Measurements from ENCODE around the gene HOXA3. TPM values are rescaled to one million over a fixed set of nuclear protein-coding genes. Genes with fewer than 3 reads are reported as not detected.

The HOXA3 gene
- total RNA-seq, 1 donor from 2014 or later = not detected

DNA sequence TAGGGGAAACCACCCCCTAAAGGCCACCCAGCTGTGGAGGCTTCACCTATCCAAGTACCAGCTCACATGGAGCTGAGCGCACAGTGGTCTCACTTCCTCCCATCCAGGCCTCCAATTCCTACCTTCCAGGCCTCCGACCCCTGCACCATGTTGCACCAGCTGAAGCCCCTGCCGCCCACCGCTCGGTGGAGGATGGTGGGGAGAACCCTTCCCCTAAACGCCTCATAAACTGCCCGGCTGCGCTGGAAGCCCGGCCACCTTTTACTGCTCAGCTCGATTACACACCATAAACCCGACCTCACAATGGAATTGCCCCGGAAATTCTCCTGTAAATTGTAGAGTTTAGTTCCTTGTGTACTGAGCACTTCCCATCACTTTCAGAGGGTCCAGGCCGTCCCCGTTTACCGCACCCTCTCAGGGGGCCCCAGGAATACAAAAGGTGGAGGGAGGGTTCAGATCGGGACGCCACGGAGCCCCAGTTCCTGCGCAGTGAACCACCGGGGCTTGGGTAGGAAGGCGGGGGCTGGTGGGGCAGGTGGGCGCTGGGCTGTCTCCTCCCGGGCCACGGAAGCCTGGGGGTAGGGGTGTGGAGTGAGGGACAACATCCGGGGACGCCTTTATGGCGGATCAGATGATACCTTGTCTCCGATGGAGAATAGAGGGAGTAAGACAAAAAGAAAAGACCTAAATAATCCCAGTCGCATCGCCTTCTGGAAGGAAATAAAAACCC lies 5.5 kb upstream of the HOXA3 start:
- DNase-seq (ENCODE audit: low spot score in 2 of 2) = no peak
- no peak for FAIRE-seq

DNA sequence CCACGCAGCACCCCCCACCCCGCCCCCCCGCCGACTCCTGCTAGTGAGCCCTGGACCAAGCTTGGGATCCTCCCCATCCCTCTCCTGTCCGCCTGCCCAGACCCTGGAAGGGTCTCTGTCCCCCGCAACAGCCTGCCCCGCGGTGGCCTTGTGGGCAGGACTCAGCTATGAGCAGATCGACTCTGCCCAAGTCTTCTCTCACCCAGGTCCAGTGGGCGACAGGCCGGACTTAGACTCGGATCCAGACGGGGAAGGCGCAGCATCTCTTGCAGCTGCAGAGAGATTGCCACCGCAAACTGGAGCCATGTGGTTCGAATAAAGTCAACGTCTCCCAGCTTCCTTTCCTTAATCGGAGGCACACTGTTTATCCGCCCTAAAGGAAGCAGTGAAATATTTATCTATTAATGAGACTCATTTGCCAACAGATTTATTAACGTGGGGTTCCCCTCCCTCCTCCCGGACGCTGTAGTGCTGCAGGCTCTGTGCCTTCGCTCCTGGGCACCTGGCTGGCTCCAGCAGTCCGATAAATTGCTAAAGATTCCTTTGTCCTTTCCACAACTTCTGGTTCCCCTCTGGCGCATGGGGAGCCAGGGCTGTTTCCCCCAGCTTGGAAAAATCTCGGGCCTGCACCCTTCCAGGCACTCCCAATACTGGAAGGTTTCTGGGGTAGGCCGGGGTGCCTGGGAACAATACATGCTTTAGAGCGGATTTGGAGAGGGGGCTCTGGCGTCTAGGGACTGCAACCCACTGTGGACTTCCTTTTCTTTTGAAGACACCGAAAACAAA lies 4.7 kb upstream of the HOXA3 start:
- FAIRE-seq (no peak), DNase-seq (ENCODE audit: low spot score in 2 of 2) (no peak)

DNA sequence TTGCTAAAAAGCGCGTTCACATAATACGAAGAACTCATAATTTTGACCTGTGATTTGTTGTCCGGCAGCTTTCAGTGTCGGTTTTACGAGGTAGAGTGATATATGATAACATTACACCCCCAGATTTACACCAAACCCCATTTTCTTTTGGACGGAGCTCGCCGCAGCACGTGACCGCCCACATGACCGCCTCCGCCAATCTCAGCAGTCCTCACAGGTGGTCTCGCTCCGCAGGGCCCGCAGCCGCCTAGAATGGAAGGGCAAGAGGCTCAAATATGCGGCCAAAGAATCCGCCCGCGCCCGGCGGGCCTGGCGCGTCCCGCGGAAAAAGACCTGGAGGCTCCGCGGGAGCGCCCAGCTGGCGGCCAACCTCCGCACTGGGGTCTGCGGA lies 4.1 kb upstream of the HOXA3 start, which contains the start of gene HOXA7:
TSS of gene HOXA7 (minus strand) at position 168 of the 391 bp plus-strand sequence. CDS start at position 38, 130 bp downstream.
- FAIRE-seq (no peak), DNase-seq (ENCODE audit: low spot score in 2 of 2) (no peak)

GRCh38 chr7:27155816-27156507 lies 3.6 kb upstream of the HOXA3 start:
- DNase-seq (ENCODE audit: low spot score in 2 of 2) (no peak), FAIRE-seq (no peak)

- no peak for DNase-seq (ENCODE audit: low spot score in 2 of 2)
- no peak for FAIRE-seq
Measured at GRCh38 chr7:27154901-27155815, 2.8 kb upstream of the HOXA3 start.

DNA sequence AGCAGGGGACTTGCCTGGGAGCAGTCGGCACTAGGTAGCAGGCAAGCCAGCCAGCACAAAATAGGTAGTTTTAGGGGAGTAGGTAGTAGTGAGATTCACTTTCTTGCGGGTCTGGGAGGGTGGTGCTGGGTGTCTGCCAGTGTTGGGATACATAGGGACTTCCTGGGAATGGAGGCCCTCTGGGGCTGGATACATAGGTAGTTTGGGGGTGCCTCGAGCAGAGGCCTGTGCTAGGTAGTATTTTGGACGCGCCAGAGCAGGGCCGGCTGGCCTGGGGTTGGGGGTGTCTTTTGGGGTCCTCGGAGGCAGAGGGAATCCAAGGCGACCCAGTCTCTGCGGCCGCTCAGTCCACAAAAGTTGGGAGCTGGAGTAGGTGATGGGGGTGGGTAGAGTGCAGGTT lies 2.0 kb upstream of the HOXA3 start:
- no peak for FAIRE-seq
- no peak for DNase-seq (ENCODE audit: low spot score in 2 of 2)

GRCh38 chr7:27153526-27153925 lies 1.1 kb upstream of the HOXA3 start:
- DNase-seq (ENCODE audit: low spot score in 2 of 2) (no peak), FAIRE-seq (no peak)

GRCh38 chr7:27152816-27153442 lies 546 bp upstream of the HOXA3 start:
- DNase-seq (ENCODE audit: low spot score in 2 of 2) (no peak), FAIRE-seq (no peak)

DNA sequence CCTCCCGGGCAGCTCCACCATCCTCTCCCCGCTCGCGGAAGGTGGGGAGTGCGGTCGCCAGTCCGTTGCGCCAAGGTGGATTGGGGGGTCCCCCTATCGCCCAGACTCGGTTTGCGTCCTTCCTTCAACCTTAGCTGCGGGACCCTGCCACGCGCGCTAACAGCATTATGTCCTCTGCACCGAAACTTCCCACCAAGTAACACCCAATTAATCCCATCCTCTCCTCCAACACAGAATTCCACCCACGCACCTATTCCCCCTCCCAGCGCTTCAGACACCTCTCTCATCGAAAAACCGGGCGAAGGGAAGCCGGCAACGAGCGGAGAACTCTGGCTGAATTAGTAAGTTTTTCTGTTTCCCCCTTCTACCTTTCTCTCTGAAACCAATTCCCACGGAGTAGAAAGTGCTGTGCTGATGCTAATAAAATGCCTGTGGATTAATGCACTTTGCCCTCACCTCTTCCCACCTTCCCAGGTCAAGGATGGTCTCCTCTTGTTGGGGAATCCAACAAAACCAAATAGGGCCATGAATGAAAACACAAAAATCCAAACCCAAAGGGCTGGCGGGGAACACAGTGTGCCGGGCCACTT lies 947 bp downstream of the HOXA3 start:
- no peak for FAIRE-seq

GRCh38 chr7:27150568-27151340 lies 1.6 kb downstream of the HOXA3 start:
- peak; percentile 84 for DNase-seq (ENCODE audit: low spot score in 2 of 2)
- FAIRE-seq = no peak

More for the DNA sequence above, 947 bp downstream of the HOXA3 start:
- no peak for DNase-seq (ENCODE audit: low spot score in 2 of 2)

DNA sequence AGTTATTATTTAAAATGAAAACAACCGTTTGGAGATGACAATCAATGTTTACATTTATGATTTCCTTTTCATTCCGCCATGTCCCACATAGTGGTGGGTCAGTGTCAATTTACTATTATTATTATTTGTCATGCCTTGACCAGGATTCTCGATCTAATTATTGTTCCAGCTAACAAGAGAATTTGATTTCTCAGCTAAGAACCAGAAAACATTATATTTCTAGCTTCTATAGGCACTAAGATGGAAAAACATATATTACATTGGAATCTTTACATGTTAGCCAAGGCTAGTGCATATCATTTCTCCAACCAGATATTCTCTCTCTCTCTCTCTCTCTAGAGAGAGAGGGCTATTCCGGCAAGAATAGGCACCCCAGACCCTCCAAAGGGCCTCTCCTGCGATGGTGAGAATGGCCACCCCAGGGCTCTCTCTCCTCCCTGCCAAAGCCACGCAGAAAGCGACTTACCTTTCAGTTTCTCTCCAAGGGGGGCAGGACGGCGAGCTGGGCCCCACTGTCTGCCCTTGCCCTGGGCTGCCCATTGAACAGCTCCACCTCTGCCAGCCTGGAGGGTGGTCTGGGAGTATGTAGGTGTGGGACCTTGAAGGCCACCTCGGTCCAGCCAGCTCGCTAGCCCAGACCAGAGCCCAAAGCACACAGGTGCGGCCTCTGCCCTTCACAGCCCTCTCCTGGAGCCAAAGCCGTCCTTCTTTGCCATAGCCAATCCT lies 2.4 kb downstream of the HOXA3 start:
- FAIRE-seq = no peak
- DNase-seq (ENCODE audit: low spot score in 2 of 2) = no peak

GRCh38 chr7:27148756-27149641 lies 3.4 kb downstream of the HOXA3 start:
- FAIRE-seq (no peak), DNase-seq (ENCODE audit: low spot score in 2 of 2) (no peak)

GRCh38 chr7:27148031-27148755 lies 4.2 kb downstream of the HOXA3 start:
- FAIRE-seq (no peak), DNase-seq (ENCODE audit: low spot score in 2 of 2) (no peak)

- DNase-seq (ENCODE audit: low spot score in 2 of 2) = no peak
- FAIRE-seq = no peak
Measured at GRCh38 chr7:27147199-27148030, 5.0 kb downstream of the HOXA3 start, which contains the start of gene HOXA6. TSS of gene HOXA6 (minus strand) at chr7:27147774. CDS start at chr7:27147749, 25 bp downstream.
